Measurements from ENCODE around the gene MFAP3L. TPM values are rescaled to one million over a fixed set of nuclear protein-coding genes. Genes with fewer than 3 reads are reported as not detected.

MFAP3L gene
- total and polyA plus RNA-seq, 2 donors (not counting 1 experiment from before 2014, with no cell fraction given) = 0.49 to 0.50 TPM

DNA sequence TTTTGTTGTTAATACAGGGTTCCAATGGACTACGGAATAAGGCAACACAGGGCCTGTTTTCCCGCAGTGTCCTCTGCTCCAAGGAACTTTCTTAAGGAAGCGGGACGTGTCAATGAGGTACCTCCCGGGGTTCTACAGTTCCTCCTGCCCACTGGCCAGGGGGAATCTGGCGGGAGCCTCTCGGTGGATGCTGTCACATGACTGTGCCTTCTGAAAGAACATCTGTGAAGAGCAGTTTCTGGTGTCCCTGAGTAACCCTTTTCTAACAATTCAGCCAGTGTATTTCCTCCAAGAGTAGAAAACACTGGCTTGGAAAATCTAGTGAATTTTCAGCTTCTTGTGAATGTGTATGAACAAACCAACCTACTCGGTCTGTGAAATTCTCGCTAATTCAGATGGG, 32.7 kb downstream of the MFAP3L start:
- no peak overlapping the region for H3K4me3 ChIP-seq (replicated peaks in 1 of 4; ENCODE audit: control extremely low read depth in 1 of 4, insufficient read depth in 1 of 4, low read depth in 3 of 4, low read length in 4 of 4)
- H2AFZ ChIP-seq (ENCODE audit: low read length) = no peak overlapping the region
- no peak overlapping the region for H3K27ac ChIP-seq (ENCODE audit: insufficient read depth, low read length)
- H3K4me2 ChIP-seq (ENCODE audit: extremely low read depth, insufficient read depth, low read length) = no peak overlapping the region
- H4K20me1 ChIP-seq (ENCODE audit: control insufficient read depth, extremely low read depth, insufficient read depth, low read length) = no peaks in the 10 kb centered on the region
- no peaks in the 10 kb centered on the region for H3K36me3 ChIP-seq (ENCODE audit: control insufficient read depth, insufficient read depth, low read length)
- H3K9ac ChIP-seq (ENCODE audit: insufficient read depth, low read length) = no peak overlapping the region
- no peaks in the 10 kb centered on the region for H3K27me3 ChIP-seq (ENCODE audit: control insufficient read depth, insufficient read depth, low read length)
- no peak for DNase-seq (ENCODE audit: low read depth in 2 of 2)
- no peaks in the 10 kb centered on the region for H3K4me1 ChIP-seq (ENCODE audit: control insufficient read depth, extremely low read depth, insufficient read depth, low read length)
- H3K9me3 ChIP-seq (ENCODE audit: control insufficient read depth, insufficient read depth, low read depth, low read length) = no peaks in the 10 kb centered on the region
- TF ChIP-seq CTCF (conservative IDR thresholded peaks at IDR 0.05 in 1 of 2, IDR thresholded peaks at IDR 0.05 in 1 of 2; ENCODE audit: low read depth in 1 of 2, low read length in 2 of 2) (no peak), EZH2 (IDR thresholded peaks at IDR 0.05; ENCODE audit: low read length, missing control alignments) (no peak)
- H3K79me2 ChIP-seq (ENCODE audit: control insufficient read depth, insufficient read depth, low read length) = no peaks in the 10 kb centered on the region

- Histone ChIP-seq H3K79me2 (ENCODE audit: control insufficient read depth, insufficient read depth, low read length) (no peaks in the 10 kb centered on the region), H3K9me3 (ENCODE audit: control insufficient read depth, insufficient read depth, low read depth, low read length) (no peaks in the 10 kb centered on the region), H3K4me1 (ENCODE audit: control insufficient read depth, extremely low read depth, insufficient read depth, low read length) (no peaks in the 10 kb centered on the region), H3K27ac (ENCODE audit: insufficient read depth, low read length) (no peak overlapping the region), H3K9ac (ENCODE audit: insufficient read depth, low read length) (no peak overlapping the region), H3K4me2 (ENCODE audit: extremely low read depth, insufficient read depth, low read length) (no peak overlapping the region), H3K4me3 (replicated peaks in 1 of 4; ENCODE audit: control extremely low read depth in 1 of 4, insufficient read depth in 1 of 4, low read depth in 3 of 4, low read length in 4 of 4) (no peak overlapping the region), H4K20me1 (ENCODE audit: control insufficient read depth, extremely low read depth, insufficient read depth, low read length) (no peaks in the 10 kb centered on the region), H2AFZ (ENCODE audit: low read length) (no peak overlapping the region), H3K36me3 (ENCODE audit: control insufficient read depth, insufficient read depth, low read length) (no peaks in the 10 kb centered on the region), H3K27me3 (ENCODE audit: control insufficient read depth, insufficient read depth, low read length) (no peaks in the 10 kb centered on the region)
- DNase-seq (ENCODE audit: low read depth in 2 of 2) = peak in 1 of 2 donors; percentile 33
- TF ChIP-seq EZH2 (IDR thresholded peaks at IDR 0.05; ENCODE audit: low read length, missing control alignments) (no peak), CTCF (conservative IDR thresholded peaks at IDR 0.05 in 1 of 2, IDR thresholded peaks at IDR 0.05 in 1 of 2; ENCODE audit: low read depth in 1 of 2, low read length in 2 of 2) (no peak)
These were observed 37.9 kb downstream of the MFAP3L start for GRCh38 chr4:169988252-169988651.

DNA sequence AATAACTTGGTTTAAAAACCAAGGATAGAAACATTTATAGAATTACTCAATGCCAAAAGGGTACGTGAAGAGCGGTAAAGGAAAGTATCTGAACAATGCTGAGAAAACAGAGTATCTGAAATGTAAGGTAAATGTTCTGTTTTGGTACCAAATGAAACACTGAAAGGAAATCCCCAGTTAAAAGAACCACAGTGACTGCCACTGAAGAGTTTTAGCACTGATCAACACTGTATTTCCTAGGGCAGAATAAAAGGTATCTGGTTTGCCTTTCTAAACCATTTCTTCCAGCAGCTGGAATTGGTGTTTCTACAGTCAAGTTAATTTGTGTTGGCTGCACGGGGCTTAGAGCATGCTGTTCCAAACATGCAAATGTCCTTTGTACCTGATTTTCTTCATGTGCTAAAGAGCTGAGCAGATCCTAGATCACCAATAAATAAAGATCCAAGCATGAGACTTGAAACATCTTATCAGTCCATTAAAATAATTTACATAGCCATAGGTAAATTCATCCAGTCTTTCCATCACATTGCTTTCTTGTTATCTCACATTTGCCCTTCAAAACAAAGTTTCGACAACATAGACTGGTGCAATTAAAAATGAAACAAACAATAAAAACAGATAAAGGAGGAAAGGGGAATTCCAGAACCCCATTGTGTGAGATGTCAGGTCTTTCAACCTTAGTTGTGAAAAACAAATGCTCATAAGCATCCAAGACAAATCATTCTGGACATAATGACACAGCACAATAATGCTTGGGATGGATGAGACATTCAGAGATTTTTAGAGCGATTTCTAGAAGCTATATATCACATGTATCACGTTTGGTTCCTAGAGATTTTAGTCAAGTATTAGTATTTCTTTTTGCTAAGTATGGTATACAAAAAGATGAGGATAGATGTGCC, 38.6 kb downstream of the MFAP3L start:
- Histone ChIP-seq H3K4me2 (ENCODE audit: extremely low read depth, insufficient read depth, low read length) (no peak overlapping the region), H3K9me3 (ENCODE audit: control insufficient read depth, insufficient read depth, low read depth, low read length) (no peaks in the 10 kb centered on the region), H4K20me1 (ENCODE audit: control insufficient read depth, extremely low read depth, insufficient read depth, low read length) (no peaks in the 10 kb centered on the region), H3K4me1 (ENCODE audit: control insufficient read depth, extremely low read depth, insufficient read depth, low read length) (no peaks in the 10 kb centered on the region), H3K79me2 (ENCODE audit: control insufficient read depth, insufficient read depth, low read length) (no peaks in the 10 kb centered on the region), H3K9ac (ENCODE audit: insufficient read depth, low read length) (no peak overlapping the region), H3K36me3 (ENCODE audit: control insufficient read depth, insufficient read depth, low read length) (no peaks in the 10 kb centered on the region), H2AFZ (ENCODE audit: low read length) (no peak overlapping the region), H3K27ac (ENCODE audit: insufficient read depth, low read length) (no peak overlapping the region), H3K27me3 (ENCODE audit: control insufficient read depth, insufficient read depth, low read length) (no peaks in the 10 kb centered on the region), H3K4me3 (replicated peaks in 1 of 4; ENCODE audit: control extremely low read depth in 1 of 4, insufficient read depth in 1 of 4, low read depth in 3 of 4, low read length in 4 of 4) (no peak overlapping the region)
- DNase-seq (ENCODE audit: low read depth in 2 of 2) = no peak
- TF ChIP-seq EZH2 (IDR thresholded peaks at IDR 0.05; ENCODE audit: low read length, missing control alignments) (no peak), CTCF (conservative IDR thresholded peaks at IDR 0.05 in 1 of 2, IDR thresholded peaks at IDR 0.05 in 1 of 2; ENCODE audit: low read depth in 1 of 2, low read length in 2 of 2) (no peak)

All from fibroblast of lung (primary cell).